ENCODE measurements around the gene HPSE. TPM values are rescaled to one million over a fixed set of nuclear protein-coding genes. Genes with fewer than 3 reads are reported as not detected.

HPSE gene
- total and polyA plus RNA-seq, 2 experiments from 2014 or later: 2.2 to 2.9 TPM

DNA sequence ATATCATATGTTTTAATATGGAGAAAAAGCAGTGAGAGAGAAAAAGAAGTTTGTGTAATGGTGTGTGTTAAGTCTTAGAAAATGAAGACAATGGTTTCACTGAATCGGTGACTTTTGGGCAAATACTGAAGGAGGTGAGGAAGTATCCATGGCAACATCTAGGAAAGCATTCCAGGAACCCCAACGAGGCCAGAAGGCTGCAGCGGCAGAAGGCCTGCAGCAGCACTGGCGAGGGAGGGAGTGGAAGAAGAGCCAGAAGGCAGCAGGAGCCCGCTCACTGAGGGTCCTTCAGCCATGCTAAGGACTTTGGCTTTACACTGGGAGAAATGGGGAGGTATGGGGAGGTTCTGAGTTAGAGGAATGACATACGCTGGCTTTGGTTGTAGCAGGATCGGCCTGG is 76.8 kb downstream of the HPSE start:
- H3K27me3 Mint-ChIP-seq (ENCODE audit: insufficient read depth, low read depth, poor library complexity): peaks cover 1% of the 10 kb centered on the region
- H3K9me3 Mint-ChIP-seq: no peaks in the 10 kb centered on the region
- Histone ChIP-seq H2AFZ (no peak overlapping the region), H3K4me3 (no peak overlapping the region), H3K79me2 (replicated peaks; ENCODE audit: insufficient read depth) (no peaks in the 10 kb centered on the region), H3K27ac (ENCODE audit: low read depth) (no peak overlapping the region), H3K4me2 (no peak overlapping the region), H3K27me3 (ENCODE audit: insufficient read depth) (no peaks in the 10 kb centered on the region), H3K36me3 (ENCODE audit: insufficient read depth) (no peaks in the 10 kb centered on the region), H3F3A (replicated peaks; ENCODE audit: low read depth) (no peaks in the 10 kb centered on the region), H3K9me2 (ENCODE audit: insufficient read depth) (no peaks in the 10 kb centered on the region), H3K4me1 (ENCODE audit: insufficient read depth) (no peaks in the 10 kb centered on the region), H4K20me1 (replicated peaks; ENCODE audit: insufficient read depth) (peaks cover 5% of the 10 kb centered on the region; the same call in 1 of the 2 replicates)
- H3K4me1 Mint-ChIP-seq: no peaks in the 10 kb centered on the region
- TF ChIP-seq EZH2 (IDR thresholded peaks at IDR 0.05; ENCODE audit: low read depth, unreplicated experiment) (no peak), POLR2AphosphoS5 (IDR thresholded peaks at IDR 0.05; ENCODE audit: low read depth) (no peak), ZNF114 (CRISPR knock-in tag; IDR thresholded peaks at IDR 0.05) (no peak), STAT1 (IDR thresholded peaks at IDR 0.05; ENCODE audit: unreplicated experiment) (no peak), EZH2phosphoT487 (IDR thresholded peaks at IDR 0.05; ENCODE audit: unreplicated experiment) (no peak), ZNF331 (CRISPR knock-in tag; IDR thresholded peaks at IDR 0.05; ENCODE audit: low read depth) (no peak), CREB1 (CRISPR knock-in tag; IDR thresholded peaks at IDR 0.05; ENCODE audit: low read depth) (no peak), ZNF462 (CRISPR knock-in tag; IDR thresholded peaks at IDR 0.05) (no peak), REST (IDR thresholded peaks at IDR 0.05; ENCODE audit: unreplicated experiment) (no peak), NANOG (IDR thresholded peaks at IDR 0.05; ENCODE audit: borderline replicate concordance) (no peak)
- ATAC-seq: no peak
- DNase-seq (ENCODE audit: low spot score): no peak
- H3K4me3 Mint-ChIP-seq: no peak overlapping the region
- H3K27ac Mint-ChIP-seq: no peak overlapping the region
- peaks cover 1% of the 10 kb centered on the region; the same call in 1 of the 3 replicates for H3K36me3 Mint-ChIP-seq (ENCODE audit: low read depth)

Measured in GM23338 (cell line).